ENCODE results near the gene KCND2. TPM values are rescaled to one million over a fixed set of nuclear protein-coding genes. Genes with fewer than 3 reads are reported as not detected.

Gene KCND2
- total RNA-seq, 1 experiment from 2014 or later, result not detected

DNA sequence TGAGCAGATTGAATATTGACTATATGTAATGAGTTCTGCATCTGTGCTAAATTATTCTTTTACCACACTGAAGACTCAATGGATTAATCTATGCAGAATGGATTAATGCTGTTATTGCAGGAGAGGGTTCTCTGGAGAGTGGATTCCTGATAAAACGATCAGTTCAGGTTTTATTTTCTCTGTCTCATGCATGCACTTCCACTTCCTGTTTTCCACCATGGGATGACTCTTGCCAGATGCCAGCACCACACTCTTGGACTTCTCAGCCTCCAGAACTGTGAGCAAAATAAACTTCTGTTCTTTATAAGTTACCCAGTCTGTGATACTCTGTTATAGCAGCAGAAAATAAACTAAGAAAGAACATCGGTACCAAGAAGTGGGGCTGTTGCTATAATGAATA, 207.5 kb downstream of the KCND2 start:
- ChIA-PET CTCF (no interaction called here), POLR2A (no interaction called here)
- Histone ChIP-seq H3K27me3 (replicated peaks; ENCODE audit: control insufficient read depth, insufficient read depth, low read length) (no peaks in the 10 kb centered on the region), H3K4me1 (no peaks in the 10 kb centered on the region), H3K9me3 (no peaks in the 10 kb centered on the region), H3K4me3 (ENCODE audit: low read depth, low read length) (no peak overlapping the region), H3K36me3 (ENCODE audit: control insufficient read depth, insufficient read depth, low read length) (no peaks in the 10 kb centered on the region)
- H3K4me3 Mint-ChIP-seq (ENCODE audit: unreplicated experiment), result no peak overlapping the region
- intact Hi-C loops (cut with micrococcal nuclease; ENCODE audit: unreplicated experiment), result no loop called here
- no peaks in the 10 kb centered on the region for H3K36me3 Mint-ChIP-seq (ENCODE audit: insufficient read depth, unreplicated experiment)
- DNase-seq, result no peak
- H3K9me3 Mint-ChIP-seq (ENCODE audit: unreplicated experiment), result no peaks in the 10 kb centered on the region
- no peaks in the 10 kb centered on the region for H3K4me1 Mint-ChIP-seq (ENCODE audit: low read depth, unreplicated experiment)
- no TSS peak for BruUV-seq (replicated peaks)
- TF ChIP-seq, protein P1, sequence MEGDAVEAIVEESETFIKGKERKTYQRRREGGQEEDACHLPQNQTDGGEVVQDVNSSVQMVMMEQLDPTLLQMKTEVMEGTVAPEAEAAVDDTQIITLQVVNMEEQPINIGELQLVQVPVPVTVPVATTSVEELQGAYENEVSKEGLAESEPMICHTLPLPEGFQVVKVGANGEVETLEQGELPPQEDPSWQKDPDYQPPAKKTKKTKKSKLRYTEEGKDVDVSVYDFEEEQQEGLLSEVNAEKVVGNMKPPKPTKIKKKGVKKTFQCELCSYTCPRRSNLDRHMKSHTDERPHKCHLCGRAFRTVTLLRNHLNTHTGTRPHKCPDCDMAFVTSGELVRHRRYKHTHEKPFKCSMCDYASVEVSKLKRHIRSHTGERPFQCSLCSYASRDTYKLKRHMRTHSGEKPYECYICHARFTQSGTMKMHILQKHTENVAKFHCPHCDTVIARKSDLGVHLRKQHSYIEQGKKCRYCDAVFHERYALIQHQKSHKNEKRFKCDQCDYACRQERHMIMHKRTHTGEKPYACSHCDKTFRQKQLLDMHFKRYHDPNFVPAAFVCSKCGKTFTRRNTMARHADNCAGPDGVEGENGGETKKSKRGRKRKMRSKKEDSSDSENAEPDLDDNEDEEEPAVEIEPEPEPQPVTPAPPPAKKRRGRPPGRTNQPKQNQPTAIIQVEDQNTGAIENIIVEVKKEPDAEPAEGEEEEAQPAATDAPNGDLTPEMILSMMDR (IDR thresholded peaks at IDR 0.05; ENCODE audit: insufficient read depth in 1 of 2, low read depth in 1 of 2, low read length in 1 of 2, severe bottlenecking in 1 of 2, unreplicated experiment in 1 of 2), result no peak
- no peaks in the 10 kb centered on the region for H3K27me3 Mint-ChIP-seq (ENCODE audit: insufficient read depth, unreplicated experiment)
- H3K27ac Mint-ChIP-seq (ENCODE audit: unreplicated experiment), result no peak overlapping the region

DNA sequence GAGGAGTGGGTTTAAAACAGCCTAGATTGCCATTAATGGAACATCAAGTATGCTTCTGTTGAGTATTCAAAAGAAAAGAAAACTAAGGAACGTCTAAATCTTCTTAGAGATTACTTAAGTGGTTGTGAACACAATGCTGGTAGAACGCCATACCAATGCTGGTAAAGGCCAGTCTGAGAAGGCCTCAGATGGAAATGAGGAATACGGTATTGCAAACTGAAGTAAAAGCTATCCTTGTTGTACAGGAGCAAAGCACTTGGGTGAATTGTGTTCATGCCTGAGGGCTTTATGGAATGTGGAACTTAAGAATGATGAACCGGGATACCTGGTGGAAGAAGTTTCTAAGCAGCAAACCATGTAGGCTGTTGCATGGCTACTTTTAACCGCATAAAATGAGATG, 208.0 kb downstream of the KCND2 start:
- Mint-ChIP-seq H3K9me3 (ENCODE audit: unreplicated experiment) (no peaks in the 10 kb centered on the region), H3K27ac (ENCODE audit: unreplicated experiment) (no peak overlapping the region), H3K36me3 (ENCODE audit: insufficient read depth, unreplicated experiment) (no peaks in the 10 kb centered on the region), H3K27me3 (ENCODE audit: insufficient read depth, unreplicated experiment) (no peaks in the 10 kb centered on the region), H3K4me1 (ENCODE audit: low read depth, unreplicated experiment) (no peaks in the 10 kb centered on the region), H3K4me3 (ENCODE audit: unreplicated experiment) (no peak overlapping the region)
- no peak for DNase-seq
- intact Hi-C loops (cut with micrococcal nuclease; ENCODE audit: unreplicated experiment), result no loop called here
- ChIA-PET POLR2A (no interaction called here), CTCF (no interaction called here)
- BruUV-seq (replicated peaks), result no TSS peak
- Histone ChIP-seq H3K9me3 (no peaks in the 10 kb centered on the region), H3K36me3 (ENCODE audit: control insufficient read depth, insufficient read depth, low read length) (no peaks in the 10 kb centered on the region), H3K4me1 (no peaks in the 10 kb centered on the region), H3K4me3 (ENCODE audit: low read depth, low read length) (no peak overlapping the region), H3K27me3 (replicated peaks; ENCODE audit: control insufficient read depth, insufficient read depth, low read length) (no peaks in the 10 kb centered on the region)
- TF ChIP-seq, protein P1 (IDR thresholded peaks at IDR 0.05; ENCODE audit: insufficient read depth in 1 of 2, low read depth in 1 of 2, low read length in 1 of 2, severe bottlenecking in 1 of 2, unreplicated experiment in 1 of 2), result no peak

DNA sequence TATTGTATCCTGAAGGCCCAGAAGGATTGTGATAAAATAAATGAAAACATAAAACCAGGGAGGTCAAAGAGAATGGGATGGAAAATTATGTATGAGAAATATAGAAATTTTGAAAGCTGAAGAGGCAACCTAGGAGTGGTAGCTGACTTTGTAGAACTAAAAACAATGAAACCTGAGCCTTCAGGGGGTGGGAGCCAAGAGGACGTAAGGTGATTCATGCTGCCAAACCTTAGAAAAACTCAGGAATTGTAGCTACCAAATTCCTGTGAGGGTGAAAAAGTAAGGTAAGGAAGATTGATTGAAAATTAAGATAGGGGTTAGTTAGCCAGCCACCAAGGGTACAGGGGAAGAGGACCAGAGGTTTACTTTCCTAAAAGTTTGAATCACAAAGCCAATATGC, 213.2 kb downstream of the KCND2 start:
- TF ChIP-seq, protein P1 (IDR thresholded peaks at IDR 0.05; ENCODE audit: insufficient read depth in 1 of 2, low read depth in 1 of 2, low read length in 1 of 2, severe bottlenecking in 1 of 2, unreplicated experiment in 1 of 2), result no peak
- Histone ChIP-seq H3K27me3 (replicated peaks; ENCODE audit: control insufficient read depth, insufficient read depth, low read length) (no peaks in the 10 kb centered on the region), H3K4me1 (no peaks in the 10 kb centered on the region), H3K4me3 (ENCODE audit: low read depth, low read length) (no peak overlapping the region), H3K9me3 (no peaks in the 10 kb centered on the region), H3K36me3 (ENCODE audit: control insufficient read depth, insufficient read depth, low read length) (no peaks in the 10 kb centered on the region)
- no peak overlapping the region for H3K27ac Mint-ChIP-seq (ENCODE audit: unreplicated experiment)
- DNase-seq, result no peak
- no peaks in the 10 kb centered on the region for H3K4me1 Mint-ChIP-seq (ENCODE audit: low read depth, unreplicated experiment)
- CTCF ChIA-PET, result no interaction called here
- POLR2A ChIA-PET, result no interaction called here
- no peaks in the 10 kb centered on the region for H3K27me3 Mint-ChIP-seq (ENCODE audit: insufficient read depth, unreplicated experiment)
- no peak overlapping the region for H3K4me3 Mint-ChIP-seq (ENCODE audit: unreplicated experiment)
- H3K9me3 Mint-ChIP-seq (ENCODE audit: unreplicated experiment), result no peaks in the 10 kb centered on the region
- BruUV-seq (replicated peaks), result no TSS peak
- intact Hi-C loops (cut with micrococcal nuclease; ENCODE audit: unreplicated experiment), result no loop called here
- no peaks in the 10 kb centered on the region for H3K36me3 Mint-ChIP-seq (ENCODE audit: insufficient read depth, unreplicated experiment)
